GM12875 (cell line): ENCODE measurements around the gene ERN1.
"Not testable (repeated sequence)": the region's sequence is repeated elsewhere in the genome, so short reads cannot be mapped to it uniquely, and the experiment has no call there.

Source experiments
- H3K4me3 ChIP-seq: one replicate; pipeline ENCODE4 v1.5.1; 2011; ENCODE audit warnings: low read depth, low read length, control low read depth
- CTCF ChIP-seq: IDR thresholded peaks from 2 replicates; pipeline ENCODE4 v1.5.1; 2011; ENCODE audit warnings: low read depth, mild to moderate bottlenecking, control low read depth, inconsistent platforms, low read length, moderate library complexity, borderline replicate concordance; ENCODE audit not compliant: insufficient read depth

Gene ERN1

GRCh38 chr17:64172510-64172909 lies 42.6 kb upstream of the ERN1 start:
- no peak for TF ChIP-seq CTCF
- H3K4me3 ChIP-seq = no peak overlapping the region

- H3K4me3 ChIP-seq = no peak overlapping the region
- TF ChIP-seq CTCF = no peak
Measured at GRCh38 chr17:64171041-64171440, 41.1 kb upstream of the ERN1 start.

- no peak overlapping the region for H3K4me3 ChIP-seq
- no peak for TF ChIP-seq CTCF
Measured at GRCh38 chr17:64170286-64170685, 40.3 kb upstream of the ERN1 start.

- not testable (repeated sequence) for H3K4me3 ChIP-seq
Measured at GRCh38 chr17:64167666-64168065, 37.7 kb upstream of the ERN1 start.

GRCh38 chr17:64166876-64167275 lies 36.9 kb upstream of the ERN1 start:
- no peak for TF ChIP-seq CTCF
- H3K4me3 ChIP-seq = no peak overlapping the region

GRCh38 chr17:64165347-64165746 lies 35.4 kb upstream of the ERN1 start:
- H3K4me3 ChIP-seq = no peak overlapping the region
- TF ChIP-seq CTCF = no peak

GRCh38 chr17:64164596-64165285 lies 34.8 kb upstream of the ERN1 start:
- TF ChIP-seq CTCF = no peak
- no peak overlapping the region for H3K4me3 ChIP-seq
